ENCODE measurements around the gene FAM120B. TPM values are rescaled to one million over a fixed set of nuclear protein-coding genes. Genes with fewer than 3 reads are reported as not detected.

Gene FAM120B
- total RNA-seq, 1 experiment from 2014 or later, result 15.2 TPM

DNA sequence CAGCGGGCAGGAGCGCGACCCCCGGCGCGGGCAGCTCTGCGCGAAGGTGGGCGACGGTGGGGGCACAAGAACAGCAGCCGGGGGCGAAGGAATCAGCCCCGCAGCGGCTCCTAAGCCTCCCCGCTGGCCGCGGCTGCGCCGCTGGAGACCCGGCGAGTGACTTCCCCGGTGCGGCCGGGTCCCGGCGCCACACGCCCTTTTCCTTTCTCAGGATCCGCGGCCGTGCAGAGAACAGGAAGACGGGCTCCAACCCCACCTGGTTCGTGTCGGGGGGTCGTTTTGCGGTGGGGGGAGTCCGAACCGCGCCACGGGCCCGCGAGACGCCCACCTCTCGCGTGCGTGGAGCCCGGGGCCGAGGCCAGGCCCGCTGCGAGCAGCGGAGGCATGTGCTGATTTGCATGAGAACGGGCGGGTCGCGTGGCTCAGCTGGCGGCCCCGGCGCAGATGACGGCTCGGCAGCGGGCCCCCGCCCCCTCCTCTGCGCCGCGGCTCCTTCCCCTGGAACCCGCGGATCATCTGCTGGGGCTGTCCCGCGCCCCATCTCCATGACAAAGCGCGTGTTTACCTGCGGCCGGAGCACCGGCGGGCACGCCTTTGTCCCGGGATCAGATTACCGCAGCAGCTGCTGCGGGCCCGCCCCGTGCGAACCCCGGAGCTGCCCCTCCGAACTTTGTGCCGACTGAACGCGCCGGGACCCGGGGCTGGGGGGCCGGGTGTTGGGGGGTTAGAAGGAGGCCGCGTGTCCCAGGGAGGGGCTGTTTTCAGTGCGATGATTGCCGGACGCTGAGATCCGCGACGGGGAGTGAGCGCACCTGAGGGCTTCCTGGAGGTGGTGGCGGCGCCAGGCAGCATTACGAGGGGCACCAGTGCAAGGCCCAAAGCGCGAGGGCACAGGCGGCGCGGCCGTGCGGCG lies 10.8 kb upstream of the FAM120B start (continued):
- TF ChIP-seq, protein P1, sequence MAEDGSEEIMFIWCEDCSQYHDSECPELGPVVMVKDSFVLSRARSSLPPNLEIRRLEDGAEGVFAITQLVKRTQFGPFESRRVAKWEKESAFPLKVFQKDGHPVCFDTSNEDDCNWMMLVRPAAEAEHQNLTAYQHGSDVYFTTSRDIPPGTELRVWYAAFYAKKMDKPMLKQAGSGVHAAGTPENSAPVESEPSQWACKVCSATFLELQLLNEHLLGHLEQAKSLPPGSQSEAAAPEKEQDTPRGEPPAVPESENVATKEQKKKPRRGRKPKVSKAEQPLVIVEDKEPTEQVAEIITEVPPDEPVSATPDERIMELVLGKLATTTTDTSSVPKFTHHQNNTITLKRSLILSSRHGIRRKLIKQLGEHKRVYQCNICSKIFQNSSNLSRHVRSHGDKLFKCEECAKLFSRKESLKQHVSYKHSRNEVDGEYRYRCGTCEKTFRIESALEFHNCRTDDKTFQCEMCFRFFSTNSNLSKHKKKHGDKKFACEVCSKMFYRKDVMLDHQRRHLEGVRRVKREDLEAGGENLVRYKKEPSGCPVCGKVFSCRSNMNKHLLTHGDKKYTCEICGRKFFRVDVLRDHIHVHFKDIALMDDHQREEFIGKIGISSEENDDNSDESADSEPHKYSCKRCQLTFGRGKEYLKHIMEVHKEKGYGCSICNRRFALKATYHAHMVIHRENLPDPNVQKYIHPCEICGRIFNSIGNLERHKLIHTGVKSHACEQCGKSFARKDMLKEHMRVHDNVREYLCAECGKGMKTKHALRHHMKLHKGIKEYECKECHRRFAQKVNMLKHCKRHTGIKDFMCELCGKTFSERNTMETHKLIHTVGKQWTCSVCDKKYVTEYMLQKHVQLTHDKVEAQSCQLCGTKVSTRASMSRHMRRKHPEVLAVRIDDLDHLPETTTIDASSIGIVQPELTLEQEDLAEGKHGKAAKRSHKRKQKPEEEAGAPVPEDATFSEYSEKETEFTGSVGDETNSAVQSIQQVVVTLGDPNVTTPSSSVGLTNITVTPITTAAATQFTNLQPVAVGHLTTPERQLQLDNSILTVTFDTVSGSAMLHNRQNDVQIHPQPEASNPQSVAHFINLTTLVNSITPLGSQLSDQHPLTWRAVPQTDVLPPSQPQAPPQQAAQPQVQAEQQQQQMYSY (CRISPR knock-in tag; IDR thresholded peaks at IDR 0.05), result no peak
- TF ChIP-seq ZNF232 (CRISPR knock-in tag; IDR thresholded peaks at IDR 0.05), result peak; percentile 67; the same call in 1 of the 2 replicates
- no peak for TF ChIP-seq ZNF396 (CRISPR knock-in tag; IDR thresholded peaks at IDR 0.05; ENCODE audit: borderline replicate concordance)
- TF ChIP-seq GABPB1 (CRISPR knock-in tag; IDR thresholded peaks at IDR 0.05), result 0 out of 2 replicates have a peak, but pooled peaks have one; percentile 13

- Mint-ChIP-seq H3K27me3 (ENCODE audit: low read depth) (peaks cover 86% of the 10 kb centered on the region), H3K4me1 (peaks cover 47% of the 10 kb centered on the region), H3K36me3 (peaks cover 28% of the 10 kb centered on the region), H3K27ac (no peak overlapping the region), H3K9me3 (peaks cover 28% of the 10 kb centered on the region), H3K4me3 (no peak overlapping the region)
- peak; percentile 9 for ATAC-seq
- ChIA-PET CTCF (interaction anchor here (0.8 to 1.0 kb wide), 2 partner anchors 107 to 221 kb away, joined by 3 read pairs; no protein-coding TSS in a partner anchor), POLR2A (interaction anchor here (1.0 kb wide), 1 partner anchor 9 kb away, joined by 3 read pairs; no protein-coding TSS in a partner anchor)
- peak; percentile 47 for DNase-seq (ENCODE audit: low spot score)
- TF ChIP-seq IRF1 (CRISPR knock-in tag; IDR thresholded peaks at IDR 0.05) (peak; percentile 45; the same call in 1 of the 2 replicates), ZNF416 (CRISPR knock-in tag; IDR thresholded peaks at IDR 0.05) (0 out of 2 replicates have a peak, but pooled peaks have one; percentile 20), ZNF423 (CRISPR knock-in tag; IDR thresholded peaks at IDR 0.05) (no peak), JUN (CRISPR knock-in tag; IDR thresholded peaks at IDR 0.05) (peak; percentile 84), CBFB (CRISPR knock-in tag; IDR thresholded peaks at IDR 0.05; ENCODE audit: low read depth) (no peak), KAT7 (CRISPR knock-in tag; IDR thresholded peaks at IDR 0.05; ENCODE audit: borderline replicate concordance) (no peak), ZNF396 (CRISPR knock-in tag; IDR thresholded peaks at IDR 0.05; ENCODE audit: borderline replicate concordance) (no peak), ESRRA (CRISPR knock-in tag; IDR thresholded peaks at IDR 0.05; ENCODE audit: borderline replicate concordance) (peak; percentile 67; the same call in 1 of the 2 replicates), SOX15 (CRISPR knock-in tag; IDR thresholded peaks at IDR 0.05) (no peak), TP53 (CRISPR knock-in tag; IDR thresholded peaks at IDR 0.05) (peak; percentile 47; the same call in 1 of the 2 replicates), MLX (CRISPR knock-in tag; IDR thresholded peaks at IDR 0.05) (no peak), RORB (CRISPR knock-in tag; IDR thresholded peaks at IDR 0.05) (no peak), USF1 (CRISPR knock-in tag; IDR thresholded peaks at IDR 0.05) (no peak)
- TF ChIP-seq, protein P2, sequence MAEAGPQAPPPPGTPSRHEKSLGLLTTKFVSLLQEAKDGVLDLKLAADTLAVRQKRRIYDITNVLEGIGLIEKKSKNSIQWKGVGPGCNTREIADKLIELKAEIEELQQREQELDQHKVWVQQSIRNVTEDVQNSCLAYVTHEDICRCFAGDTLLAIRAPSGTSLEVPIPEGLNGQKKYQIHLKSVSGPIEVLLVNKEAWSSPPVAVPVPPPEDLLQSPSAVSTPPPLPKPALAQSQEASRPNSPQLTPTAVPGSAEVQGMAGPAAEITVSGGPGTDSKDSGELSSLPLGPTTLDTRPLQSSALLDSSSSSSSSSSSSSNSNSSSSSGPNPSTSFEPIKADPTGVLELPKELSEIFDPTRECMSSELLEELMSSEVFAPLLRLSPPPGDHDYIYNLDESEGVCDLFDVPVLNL (CRISPR knock-in tag; IDR thresholded peaks at IDR 0.05; ENCODE audit: borderline replicate concordance, low read depth), result no peak
- TF ChIP-seq, protein P3, sequence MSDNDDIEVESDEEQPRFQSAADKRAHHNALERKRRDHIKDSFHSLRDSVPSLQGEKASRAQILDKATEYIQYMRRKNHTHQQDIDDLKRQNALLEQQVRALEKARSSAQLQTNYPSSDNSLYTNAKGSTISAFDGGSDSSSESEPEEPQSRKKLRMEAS (CRISPR knock-in tag; IDR thresholded peaks at IDR 0.05), result no peak
- TF ChIP-seq, protein P4, sequence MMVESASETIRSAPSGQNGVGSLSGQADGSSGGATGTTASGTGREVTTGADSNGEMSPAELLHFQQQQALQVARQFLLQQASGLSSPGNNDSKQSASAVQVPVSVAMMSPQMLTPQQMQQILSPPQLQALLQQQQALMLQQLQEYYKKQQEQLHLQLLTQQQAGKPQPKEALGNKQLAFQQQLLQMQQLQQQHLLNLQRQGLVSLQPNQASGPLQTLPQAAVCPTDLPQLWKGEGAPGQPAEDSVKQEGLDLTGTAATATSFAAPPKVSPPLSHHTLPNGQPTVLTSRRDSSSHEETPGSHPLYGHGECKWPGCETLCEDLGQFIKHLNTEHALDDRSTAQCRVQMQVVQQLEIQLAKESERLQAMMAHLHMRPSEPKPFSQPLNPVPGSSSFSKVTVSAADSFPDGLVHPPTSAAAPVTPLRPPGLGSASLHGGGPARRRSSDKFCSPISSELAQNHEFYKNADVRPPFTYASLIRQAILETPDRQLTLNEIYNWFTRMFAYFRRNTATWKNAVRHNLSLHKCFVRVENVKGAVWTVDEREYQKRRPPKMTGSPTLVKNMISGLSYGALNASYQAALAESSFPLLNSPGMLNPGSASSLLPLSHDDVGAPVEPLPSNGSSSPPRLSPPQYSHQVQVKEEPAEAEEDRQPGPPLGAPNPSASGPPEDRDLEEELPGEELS (CRISPR knock-in tag; IDR thresholded peaks at IDR 0.05), result peak; percentile 90
- TF ChIP-seq, protein P5, sequence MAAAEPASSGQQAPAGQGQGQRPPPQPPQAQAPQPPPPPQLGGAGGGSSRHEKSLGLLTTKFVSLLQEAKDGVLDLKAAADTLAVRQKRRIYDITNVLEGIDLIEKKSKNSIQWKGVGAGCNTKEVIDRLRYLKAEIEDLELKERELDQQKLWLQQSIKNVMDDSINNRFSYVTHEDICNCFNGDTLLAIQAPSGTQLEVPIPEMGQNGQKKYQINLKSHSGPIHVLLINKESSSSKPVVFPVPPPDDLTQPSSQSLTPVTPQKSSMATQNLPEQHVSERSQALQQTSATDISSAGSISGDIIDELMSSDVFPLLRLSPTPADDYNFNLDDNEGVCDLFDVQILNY (CRISPR knock-in tag; IDR thresholded peaks at IDR 0.05), result no peak
- TF ChIP-seq, protein P1 (CRISPR knock-in tag; IDR thresholded peaks at IDR 0.05), result peak; percentile 40; the same call in 1 of the 2 replicates
Measured at GRCh38 chr6:170296423-170296745, 10.2 kb upstream of the FAM120B start.

Data from WTC11 (cell line).